Parathyroid adenoma (tissue), 2 donors: ENCODE results near the gene MTA1.

Experiments used
- H2AFZ ChIP-seq: fragments of 300-600 bp; sonication (generic); one replicate; pipeline ENCODE4 v1.7.0; 2017; ENCODE audit warnings: antibody characterized with exemption, mild to moderate bottlenecking
- H3K27ac ChIP-seq: fragments of 300-600 bp; sonication (generic); one replicate; pipeline ENCODE4 v1.7.0; 2017
- H3K27me3 ChIP-seq: fragments of 300-600 bp; sonication (generic); one replicate; pipeline ENCODE4 v1.7.0; 2017; ENCODE audit warnings: low read length; ENCODE audit not compliant: control insufficient read depth, insufficient read depth
- H3K36me3 ChIP-seq: fragments of 300-600 bp; sonication (generic); one replicate; pipeline ENCODE4 v1.7.0; 2017; ENCODE audit warnings: low read length; ENCODE audit not compliant: control insufficient read depth, insufficient read depth
- H3K4me1 ChIP-seq: fragments of 300-600 bp; sonication (generic); one replicate; pipeline ENCODE4 v1.7.0; 2017; ENCODE audit warnings: control low read depth
- H3K4me2 ChIP-seq: fragments of 300-600 bp; sonication (generic); one replicate; pipeline ENCODE4 v1.7.0; 2017; ENCODE audit warnings: low read length
- H3K4me3 ChIP-seq: fragments of 300-600 bp; sonication (generic); one replicate; pipeline ENCODE4 v1.7.0; 2017; ENCODE audit warnings: low read depth, low read length
- H3K79me2 ChIP-seq: fragments of 300-600 bp; sonication (generic); one replicate; pipeline ENCODE4 v1.7.0; 2017; ENCODE audit warnings: control low read depth
- H3K9ac ChIP-seq: fragments of 300-600 bp; sonication (generic); one replicate; pipeline ENCODE4 v1.7.0; 2017; ENCODE audit warnings: mild to moderate bottlenecking
- H3K9me3 ChIP-seq: fragments of 300-600 bp; sonication (generic); one replicate; pipeline ENCODE4 v1.7.0; 2017; ENCODE audit warnings: low read length; ENCODE audit not compliant: control insufficient read depth
- CTCF ChIP-seq: fragments of 300-600 bp; sonication (generic); IDR thresholded peaks from one replicate; pipeline ENCODE4 v1.7.0; 2017; ENCODE audit warnings: antibody characterized with exemption, mild to moderate bottlenecking
- donor health status: primary hyperparathyroidism.

The MTA1 gene

GRCh38 chr14:105384041-105384557, 35.5 kb upstream of the MTA1 start:
- no peak overlapping the region for H2AFZ ChIP-seq
- no peak overlapping the region for H3K4me3 ChIP-seq
- no peaks in the 10 kb centered on the region for H3K27me3 ChIP-seq
- no peak overlapping the region for H3K9ac ChIP-seq
- no peak overlapping the region for H3K4me2 ChIP-seq
- H3K36me3 ChIP-seq = no peaks in the 10 kb centered on the region
- H3K79me2 ChIP-seq = no peaks in the 10 kb centered on the region
- H3K4me1 ChIP-seq = no peaks in the 10 kb centered on the region
- TF ChIP-seq CTCF = no peak
- no peak overlapping the region for H3K27ac ChIP-seq
- H3K9me3 ChIP-seq = no peaks in the 10 kb centered on the region

GRCh38 chr14:105384605-105385321, 34.9 kb upstream of the MTA1 start:
- TF ChIP-seq CTCF = no peak
- Histone ChIP-seq H3K4me1 (no peaks in the 10 kb centered on the region), H3K4me2 (no peak overlapping the region), H3K36me3 (no peaks in the 10 kb centered on the region), H3K9me3 (no peaks in the 10 kb centered on the region), H3K79me2 (no peaks in the 10 kb centered on the region), H3K4me3 (no peak overlapping the region), H3K27ac (no peak overlapping the region), H3K9ac (no peak overlapping the region), H2AFZ (no peak overlapping the region), H3K27me3 (no peaks in the 10 kb centered on the region)

GRCh38 chr14:105385322-105385637, 34.3 kb upstream of the MTA1 start:
- no peak for TF ChIP-seq CTCF
- H3K79me2 ChIP-seq = no peaks in the 10 kb centered on the region
- H2AFZ ChIP-seq = no peak overlapping the region
- no peaks in the 10 kb centered on the region for H3K9me3 ChIP-seq
- no peaks in the 10 kb centered on the region for H3K4me1 ChIP-seq
- no peak overlapping the region for H3K27ac ChIP-seq
- H3K36me3 ChIP-seq = no peaks in the 10 kb centered on the region
- no peak overlapping the region for H3K4me2 ChIP-seq
- H3K9ac ChIP-seq = no peak overlapping the region
- no peaks in the 10 kb centered on the region for H3K27me3 ChIP-seq
- H3K4me3 ChIP-seq = no peak overlapping the region

GRCh38 chr14:105385698-105386365, 33.8 kb upstream of the MTA1 start:
- Histone ChIP-seq H3K4me1 (no peaks in the 10 kb centered on the region), H3K9me3 (no peaks in the 10 kb centered on the region), H3K27me3 (no peaks in the 10 kb centered on the region), H3K4me2 (no peak overlapping the region), H3K9ac (no peak overlapping the region), H3K4me3 (no peak overlapping the region), H3K36me3 (no peaks in the 10 kb centered on the region), H2AFZ (no peak overlapping the region), H3K79me2 (no peaks in the 10 kb centered on the region), H3K27ac (no peak overlapping the region)
- no peak for TF ChIP-seq CTCF
